SK-N-SH (cell line): Measurements from ENCODE around the gene ALG9. TPM values are rescaled to one million over a fixed set of nuclear protein-coding genes. Genes with fewer than 3 reads are reported as not detected.

Source experiments
- CTCF ChIA-PET: fragments of 300-600, 350-600 bp; formaldehyde crosslinking; extraction: SDS; loops from one replicate; lab custom pipeline; 2021; lab: Yijun Ruan, JAX
- POLR2A ChIA-PET: fragments of 350-600 bp; sonication (Branson Sonifier 250); formaldehyde crosslinking; extraction: SDS; loops from one replicate; lab custom pipeline; 2020; ENCODE audit warnings: antibody characterized with exemption, inconsistent platforms; lab: Yijun Ruan, JAX
- DNase-seq: peaks from one replicate; pipeline ENCODE4 v3.0.0; 2012
- H2AFZ ChIP-seq: fragments of 200-600 bp; sonication (generic); 2 replicates; pipeline ENCODE4 v1.8.1; 2016; ENCODE audit warnings: antibody characterized with exemption, mild to moderate bottlenecking, low read depth
- H3F3A ChIP-seq: fragments of 200-600 bp; sonication (generic); replicated peaks from 2 replicates; pipeline ENCODE3; 2016; ENCODE audit warnings: antibody characterized with exemption, mild to moderate bottlenecking; ENCODE audit not compliant: insufficient read depth
- H3K27ac ChIP-seq, 2 experiments: fragments of 200-500 bp in 1 of 2; fragments of 200-600 bp in 1 of 2; sonication (Bioruptor generic) in 1 of 2; sonication (generic), shearing (Covaris generic) in 1 of 2; 2 replicates each; pipeline versions ENCODE4 v1.5.1 to v1.6.1; 2014 to 2016; ENCODE audit warnings: low read depth in 2 of 2, inconsistent platforms in 1 of 2, low read length in 1 of 2, mild to moderate bottlenecking in 1 of 2, mixed read lengths in 1 of 2
- H3K27me3 ChIP-seq: fragments of 200-600 bp; sonication (generic), shearing (Covaris generic); 2 replicates; pipeline ENCODE4 v1.6.1; 2016; ENCODE audit warnings: mixed run types; ENCODE audit not compliant: insufficient read depth
- H3K36me3 ChIP-seq, 2 experiments: fragments of 200-500 bp in 1 of 2; fragments of 200-600 bp in 1 of 2; sonication (Bioruptor generic) in 1 of 2; sonication (generic) in 1 of 2; replicated peaks in 1 of 2; 2 replicates each; pipeline versions ENCODE3 to v1.5.1; 2014 to 2016; ENCODE audit warnings: low read length in 1 of 2, mild to moderate bottlenecking in 1 of 2; ENCODE audit not compliant: insufficient read depth in 2 of 2, control insufficient read depth in 1 of 2
- H3K4me1 ChIP-seq, 2 experiments: fragments of 200-500 bp in 1 of 2; fragments of 200-600 bp in 1 of 2; sonication (Bioruptor generic) in 1 of 2; sonication (generic), shearing (Covaris generic) in 1 of 2; 2 replicates each; pipeline versions ENCODE4 v1.5.1 to v1.6.1; 2014 to 2016; ENCODE audit warnings: low read depth in 1 of 2, low read length in 1 of 2, mixed run types in 1 of 2; ENCODE audit not compliant: insufficient read depth in 2 of 2, control insufficient read depth in 1 of 2
- H3K4me2 ChIP-seq: fragments of 200-600 bp; sonication (generic), shearing (Covaris generic); 2 replicates; pipeline ENCODE4 v1.6.1; 2017; ENCODE audit warnings: mixed run types
- H3K4me3 ChIP-seq, 2 experiments: fragments of 200-500 bp in 1 of 2; fragments of 200-600 bp in 1 of 2; sonication (Bioruptor generic) in 1 of 2; sonication (generic), shearing (Covaris generic) in 1 of 2; 2 replicates each; pipeline versions ENCODE4 v1.5.1 to v1.8.1; 2014 to 2016; ENCODE audit warnings: low read depth in 2 of 2, inconsistent platforms in 1 of 2, low read length in 1 of 2, mild to moderate bottlenecking in 1 of 2, mixed read lengths in 1 of 2, moderate library complexity in 1 of 2
- H3K79me2 ChIP-seq: fragments of 200-600 bp; sonication (generic); 2 replicates; pipeline ENCODE4 v1.8.1; 2017; ENCODE audit warnings: mild to moderate bottlenecking; ENCODE audit not compliant: insufficient read depth
- H3K9ac ChIP-seq: fragments of 200-600 bp; sonication (generic); 2 replicates; pipeline ENCODE4 v1.6.1; 2017; ENCODE audit warnings: mixed run types
- H3K9me2 ChIP-seq: fragments of 200-600 bp; sonication (generic); 2 replicates; pipeline ENCODE4 v1.6.1; 2017; ENCODE audit warnings: mixed run types
- H3K9me3 ChIP-seq: fragments of 200-600 bp; sonication (generic); 2 replicates; pipeline ENCODE4 v1.6.1; 2017; ENCODE audit warnings: mixed run types, mild to moderate bottlenecking, moderate library complexity
- H4K20me1 ChIP-seq: fragments of 200-600 bp; sonication (generic); 2 replicates; pipeline ENCODE4 v1.6.1; 2017; ENCODE audit warnings: mild to moderate bottlenecking, mixed run types; ENCODE audit not compliant: insufficient read depth
- FOXJ3 ChIP-seq: sonication (generic); formaldehyde crosslinking; IDR thresholded peaks from 2 replicates; pipeline ENCODE4 v1.5.1; 2020; ENCODE audit warnings: mild to moderate bottlenecking, missing genetic modification reagents
- FOXM1 ChIP-seq: IDR thresholded peaks from 2 replicates; pipeline ENCODE4 v1.4.0; 2012; ENCODE audit warnings: low read depth, mild to moderate bottlenecking
- IRF3 ChIP-seq: fragments of 150-350 bp; IDR thresholded peaks from 2 replicates; pipeline ENCODE4 v1.6.1; 2016; ENCODE audit warnings: mild to moderate bottlenecking, low read depth, low read length
- JUND ChIP-seq: IDR thresholded peaks from 2 replicates; pipeline ENCODE4 v1.4.0; 2012
- MXI1 ChIP-seq: IDR thresholded peaks from 2 replicates; pipeline ENCODE4 v1.6.1; 2012; ENCODE audit warnings: mild to moderate bottlenecking, low read depth, low read length, improper control_type of control experiment
- NFIC ChIP-seq: IDR thresholded peaks from 2 replicates; pipeline ENCODE4 v1.4.0; 2012; ENCODE audit warnings: borderline replicate concordance
- NRF1 ChIP-seq: IDR thresholded peaks from 2 replicates; pipeline ENCODE4 v1.6.1; 2012; ENCODE audit warnings: low read depth, mild to moderate bottlenecking, low read length
- POLR2AphosphoS5 ChIP-seq: IDR thresholded peaks from 2 replicates; pipeline ENCODE4 v1.6.1; 2012; ENCODE audit warnings: low read depth, low read length
- RFX5 ChIP-seq: IDR thresholded peaks from 2 replicates; pipeline ENCODE4 v1.6.1; 2012; ENCODE audit warnings: mild to moderate bottlenecking, improper control_type of control experiment, low read length
- SIN3A ChIP-seq: IDR thresholded peaks from 2 replicates; pipeline ENCODE4 v1.6.1; 2012; ENCODE audit warnings: low read depth, mild to moderate bottlenecking, low read length, moderate library complexity, borderline replicate concordance
- TEAD4 ChIP-seq: IDR thresholded peaks from 2 replicates; pipeline ENCODE4 v1.4.0; 2012; ENCODE audit warnings: mild to moderate bottlenecking, borderline replicate concordance; ENCODE audit not compliant: insufficient read depth
- USF2 ChIP-seq: fragments of 150-350 bp; IDR thresholded peaks from 2 replicates; pipeline ENCODE4 v1.6.1; 2017; ENCODE audit warnings: antibody characterized with exemption, low read length, low read depth, borderline replicate concordance
- ZBTB33 ChIP-seq: IDR thresholded peaks from 2 replicates; pipeline ENCODE4 v1.4.0; 2012; ENCODE audit warnings: low read depth, borderline replicate concordance
- WGBS: methylation state at CpG from one replicate; pipeline ENCODE4 v1.1.6; 2017; ENCODE audit warnings: low lambda C conversion rate; 5-methylcytosine and 5-hydroxymethylcytosine counted together
- polyA plus RNA-seq, 3 experiments: library from polyadenylated mRNA; depleted of rRNA; stranded (reverse); fragments of >200 nt; gene quantifications; 2 replicates each; pipeline ENCODE4 v1.2.3, GENCODE V29; 2012

Gene ALG9
- polyA plus RNA-seq, 1 of the 3 experiments (the other 2 are of a cell fraction) = 17.9 TPM

GRCh38 chr11:111776398-111777093 is 94.8 kb downstream of the ALG9 start:
- no peak overlapping the region for H2AFZ ChIP-seq
- DNase-seq = no peak
- H3K79me2 ChIP-seq = no peaks in the 10 kb centered on the region
- ChIA-PET POLR2A (no interaction called here), CTCF (interaction anchor here (0.6 to 12.5 kb wide), 46 partner anchors 10 to 1192 kb away, joined by 3 to 184 read pairs (median 6); partner anchors contain the start of genes PPP2R1B and SIK2)
- TF ChIP-seq FOXJ3 (CRISPR knock-in tag) (no peak), SIN3A (no peak), NRF1 (no peak), FOXM1 (no peak), ZBTB33 (no peak), JUND (no peak), IRF3 (no peak), POLR2AphosphoS5 (no peak), NFIC (no peak), USF2 (no peak), TEAD4 (no peak), RFX5 (no peak), MXI1 (no peak)
- no peak overlapping the region for H3K4me2 ChIP-seq
- H3K4me1 ChIP-seq = no peaks in the 10 kb centered on the region; a peak in 1 of 4 replicates
- no peaks in the 10 kb centered on the region for H3K27me3 ChIP-seq
- no peaks in the 10 kb centered on the region for H3K9me2 ChIP-seq
- no peaks in the 10 kb centered on the region for H3K36me3 ChIP-seq
- peak overlapping the region in 1 of 2 experiments; percentile 5; a peak in 1 of 4 replicates for H3K27ac ChIP-seq
- H4K20me1 ChIP-seq = no peaks in the 10 kb centered on the region
- 88% methylated on average over 6 of the region's 6 CpGs for WGBS
- no peak overlapping the region for H3K4me3 ChIP-seq
- H3K9me3 ChIP-seq = no peaks in the 10 kb centered on the region
- H3K9ac ChIP-seq = no peak overlapping the region
- H3F3A ChIP-seq = peaks cover 16% of the 10 kb centered on the region
